ENCODE measurements around the gene STUM.
"Not testable (repeated sequence)": the region's sequence is repeated elsewhere in the genome, so short reads cannot be mapped to it uniquely, and the experiment has no call there.

STUM gene

GRCh38 chr1:226548256-226549093 is at the start of gene STUM:
STUM (plus strand) TSS chr1:226548764; CDS start chr1:226548905, 141 bp downstream.
- peak; percentile 68 for DNase-seq

- DNase-seq = not testable (repeated sequence)
Observed at GRCh38 chr1:226499699-226500098, 48.9 kb upstream of the STUM start.

- DNase-seq = no peak
Observed at GRCh38 chr1:226506021-226506420, 42.5 kb upstream of the STUM start.

- DNase-seq = no peak
Observed at GRCh38 chr1:226506921-226507320, 41.6 kb upstream of the STUM start.

GRCh38 chr1:226510453-226510852 is 38.1 kb upstream of the STUM start:
- no peak for DNase-seq

- DNase-seq = peak; percentile 24
Observed at GRCh38 chr1:226511296-226511695, 37.3 kb upstream of the STUM start.

GRCh38 chr1:226512076-226512728 is 36.4 kb upstream of the STUM start:
- DNase-seq = peak; percentile 44

- DNase-seq = no peak
Observed at GRCh38 chr1:226518375-226518774, 30.2 kb upstream of the STUM start.

GRCh38 chr1:226519135-226519534 is 29.4 kb upstream of the STUM start:
- DNase-seq = peak; percentile 17

- peak; percentile 33 for DNase-seq
Observed at GRCh38 chr1:226519716-226520598, 28.6 kb upstream of the STUM start.

- DNase-seq = peak; percentile 53
Observed at GRCh38 chr1:226520640-226521355, 27.8 kb upstream of the STUM start.

GRCh38 chr1:226523646-226524406 is 24.7 kb upstream of the STUM start:
- peak; percentile 17 for DNase-seq

GRCh38 chr1:226524547-226524946 is 24.0 kb upstream of the STUM start:
- no peak for DNase-seq

GRCh38 chr1:226525750-226526149 is 22.8 kb upstream of the STUM start:
- DNase-seq = no peak

- DNase-seq = no peak
Observed at GRCh38 chr1:226526801-226527595, 21.6 kb upstream of the STUM start.

- no peak for DNase-seq
Observed at GRCh38 chr1:226529891-226530290, 18.7 kb upstream of the STUM start.

- no peak for DNase-seq
Observed at GRCh38 chr1:226530591-226530990, 18.0 kb upstream of the STUM start.

- DNase-seq = no peak
Observed at GRCh38 chr1:226531360-226532093, 17.0 kb upstream of the STUM start.

- DNase-seq = no peak
Observed at GRCh38 chr1:226532553-226532952, 16.0 kb upstream of the STUM start.

GRCh38 chr1:226533220-226533619 is 15.3 kb upstream of the STUM start:
- DNase-seq = no peak
